Right lobe of liver (tissue), 6 donors: ENCODE results near the gene FGD5. TPM values are rescaled to one million over a fixed set of nuclear protein-coding genes. Genes with fewer than 3 reads are reported as not detected.
"Not testable (repeated sequence)": the region's sequence is repeated elsewhere in the genome, so short reads cannot be mapped to it uniquely, and the experiment has no call there.

Experiments
- ATAC-seq, 4 donors: fragments of 200-7000 bp; cut with Tn5 transposase; one replicate each; pipeline ENCODE4 v1.9.1; 2020; ENCODE audit warnings: mild to moderate bottlenecking in 4 of 4, moderate library complexity in 4 of 4
- DNase-seq, 3 donors: peaks; one replicate each; pipeline ENCODE4 v3.0.0-alpha.2; 2020
- H3K27ac ChIP-seq, 3 donors: fragments of 200-600 bp; one replicate each; pipeline ENCODE4 v1.8.0; 2022
- H3K27me3 ChIP-seq, 2 donors: fragments of 200-600 bp; one replicate each; pipeline ENCODE4 v1.8.0; 2022
- H3K36me3 ChIP-seq, 4 donors: fragments of 200-600 bp; sonication (generic) in 1 of 4; one replicate each; pipeline versions ENCODE4 v1.5.1 to v1.8.0; 2017 to 2022; ENCODE audit warnings: control low read depth in 1 of 4
- H3K4me1 ChIP-seq, 4 donors: fragments of 200-600 bp; sonication (generic) in 1 of 4; one replicate each; pipeline versions ENCODE4 v1.5.1 to v1.8.0; 2017 to 2022; ENCODE audit warnings: control low read depth in 1 of 4
- H3K4me3 ChIP-seq, 3 donors: fragments of 200-600 bp; one replicate each; pipeline ENCODE4 v1.8.0; 2022
- H3K9me3 ChIP-seq, 4 donors: fragments of 200-600 bp; sonication (generic) in 1 of 4; one replicate each; pipeline versions ENCODE4 v1.5.1 to v1.8.0; 2017 to 2022; ENCODE audit warnings: control low read depth in 1 of 4
- POLR2A ChIP-seq: fragments of 450-650 bp; IDR thresholded peaks from one replicate; pipeline ENCODE4 v1.6.1; 2017; ENCODE audit warnings: antibody characterized with exemption, mild to moderate bottlenecking
- WGBS: methylation state at CpG from one replicate; pipeline ENCODE4 v1.1.6; 2018; ENCODE audit warnings: low coverage, low lambda C conversion rate; ENCODE audit not compliant: insufficient coverage; ENCODE audit errors: missing lambda C conversion rate; 5-methylcytosine and 5-hydroxymethylcytosine counted together
- intact Hi-C, 2 donors: fragments of 100-400 bp; cut with DNase I; formaldehyde crosslinking; loops; one replicate each; pipeline versions ENCODE4 v1.11.2 to v1.14.1; 2022
- total RNA-seq, 6 experiments: library from RNA; depleted of rRNA in 2 of 6; stranded (reverse); fragments of >200 nt in 2 of 6; fragmentation: NEBNext Ultra II Directional in 3 of 6; extraction: Animal tissue kit (Norgen Biotek cat#: 25700) in 3 of 6; gene quantifications; one replicate each; pipeline versions ENCODE4 v1.1.0 to v1.2.4, GENCODE V29; 2016 to 2023
- TF ChIP-seq, protein P1 (sequence below), 4 donors: fragments of 200-600 bp in 3 of 4; fragments of 450-650 bp in 1 of 4; IDR thresholded peaks; one replicate each; pipeline versions ENCODE4 v1.5.1 to v1.8.0; 2016 to 2022; ENCODE audit warnings: antibody characterized with exemption in 4 of 4, mild to moderate bottlenecking in 2 of 4
- donor health status: DM: no; HTN: yes; CAD: no.
- donor health status: DM: no; HTN: no; CAD: no.
- donor health status: DM: no; HTN: no; CAD: no.
- donor health status: DM: no; HTN: yes; CAD: no.
- donor health status: DM: no; HTN: yes; CAD: no.

FGD5 gene
- total RNA-seq, 6 experiments from 2014 or later, result 3.4 to 8.9 (median 5.9) TPM

GRCh38 chr3:14805961-14806537 is 12.7 kb upstream of the FGD5 start:
- 52% methylated on average over 3 of the region's 4 CpGs for WGBS
- no peak for TF ChIP-seq POLR2A
- TF ChIP-seq, protein P1, sequence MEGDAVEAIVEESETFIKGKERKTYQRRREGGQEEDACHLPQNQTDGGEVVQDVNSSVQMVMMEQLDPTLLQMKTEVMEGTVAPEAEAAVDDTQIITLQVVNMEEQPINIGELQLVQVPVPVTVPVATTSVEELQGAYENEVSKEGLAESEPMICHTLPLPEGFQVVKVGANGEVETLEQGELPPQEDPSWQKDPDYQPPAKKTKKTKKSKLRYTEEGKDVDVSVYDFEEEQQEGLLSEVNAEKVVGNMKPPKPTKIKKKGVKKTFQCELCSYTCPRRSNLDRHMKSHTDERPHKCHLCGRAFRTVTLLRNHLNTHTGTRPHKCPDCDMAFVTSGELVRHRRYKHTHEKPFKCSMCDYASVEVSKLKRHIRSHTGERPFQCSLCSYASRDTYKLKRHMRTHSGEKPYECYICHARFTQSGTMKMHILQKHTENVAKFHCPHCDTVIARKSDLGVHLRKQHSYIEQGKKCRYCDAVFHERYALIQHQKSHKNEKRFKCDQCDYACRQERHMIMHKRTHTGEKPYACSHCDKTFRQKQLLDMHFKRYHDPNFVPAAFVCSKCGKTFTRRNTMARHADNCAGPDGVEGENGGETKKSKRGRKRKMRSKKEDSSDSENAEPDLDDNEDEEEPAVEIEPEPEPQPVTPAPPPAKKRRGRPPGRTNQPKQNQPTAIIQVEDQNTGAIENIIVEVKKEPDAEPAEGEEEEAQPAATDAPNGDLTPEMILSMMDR (IDR thresholded peaks at IDR 0.05), result no peak
- Histone ChIP-seq H3K36me3 (no peaks in the 10 kb centered on the region), H3K27me3 (peaks cover 0 to 4% of the 10 kb centered on the region in 2 donors), H3K27ac (no peak overlapping the region), H3K4me1 (peaks cover 0 to 36% (median 15%) of the 10 kb centered on the region in 4 donors), H3K4me3 (no peak overlapping the region), H3K9me3 (no peaks in the 10 kb centered on the region)
- intact Hi-C loops, result no loop called here
- no peak for DNase-seq
- ATAC-seq, result no peak

- H3K9me3 ChIP-seq, result no peaks in the 10 kb centered on the region
- ATAC-seq (no peak), DNase-seq (no peak)
- no peak overlapping the region for H3K4me3 ChIP-seq
- H3K27me3 ChIP-seq, result peaks cover 0 to 7% of the 10 kb centered on the region in 2 donors
- intact Hi-C loops, result no loop called here
- WGBS, result 88% methylated on average over 6 of the region's 8 CpGs
- no peaks in the 10 kb centered on the region for H3K36me3 ChIP-seq
- no peak for TF ChIP-seq POLR2A
- TF ChIP-seq, protein P1 (IDR thresholded peaks at IDR 0.05), result no peak
- no peak overlapping the region for H3K27ac ChIP-seq
- peaks cover 0 to 31% (median 12%) of the 10 kb centered on the region in 4 donors for H3K4me1 ChIP-seq
Observed at GRCh38 chr3:14806641-14807263, 12.0 kb upstream of the FGD5 start.

- H3K36me3 ChIP-seq, result no peaks in the 10 kb centered on the region
Observed at GRCh38 chr3:14808025-14808424, 10.7 kb upstream of the FGD5 start.

DNA sequence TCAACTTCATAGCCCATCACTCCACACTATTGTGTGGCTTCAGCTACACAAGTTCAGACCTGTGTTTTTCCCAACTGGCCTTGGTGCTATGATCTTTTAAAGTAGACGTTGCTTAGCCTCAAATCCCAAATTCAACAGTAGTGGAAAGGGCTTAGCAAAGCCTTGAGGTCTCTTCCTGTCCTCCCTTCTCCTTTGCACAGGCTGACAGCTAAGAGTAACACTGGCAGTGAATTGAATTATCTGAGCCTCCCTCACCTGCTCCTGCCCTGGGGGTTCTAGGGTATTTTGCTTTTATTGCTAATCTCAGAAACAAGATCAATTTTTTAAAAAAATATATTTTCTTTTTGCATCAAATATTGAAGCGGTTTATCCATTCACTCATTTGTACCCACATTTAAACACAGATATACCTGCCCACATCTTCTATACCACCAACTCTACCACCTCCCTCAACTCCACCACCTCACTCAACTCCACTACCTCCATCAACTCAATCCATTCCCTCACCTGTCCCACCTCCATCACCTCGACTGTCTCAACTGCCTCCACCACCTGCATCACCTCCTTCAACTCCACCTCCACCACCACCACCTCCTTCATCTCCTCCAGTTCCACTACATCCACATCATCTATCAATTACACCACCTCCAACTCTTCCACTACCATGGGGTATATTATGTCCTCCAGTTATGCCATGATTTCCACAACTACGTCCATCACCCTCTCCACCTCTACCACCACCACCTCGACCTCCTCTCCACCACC is 10.1 kb upstream of the FGD5 start:
- Histone ChIP-seq H3K9me3 (no peaks in the 10 kb centered on the region), H3K36me3 (no peaks in the 10 kb centered on the region), H3K4me1 (peaks cover 0 to 12% (median 3%) of the 10 kb centered on the region in 4 donors), H3K27me3 (peaks cover 0 to 7% of the 10 kb centered on the region in 2 donors), H3K27ac (no peak overlapping the region), H3K4me3 (no peak overlapping the region)
- intact Hi-C loops, result no loop called here
- WGBS, result 79% methylated on average over 4 of the region's 5 CpGs
- no peak for TF ChIP-seq POLR2A
- TF ChIP-seq, protein P1 (IDR thresholded peaks at IDR 0.05), result no peak
- ATAC-seq (no peak), DNase-seq (no peak)

More at GRCh38 chr3:14808025-14808424, 10.7 kb upstream of the FGD5 start:
- Histone ChIP-seq H3K27me3 (peaks cover 0 to 7% of the 10 kb centered on the region in 2 donors), H3K4me1 (peaks cover 0 to 19% (median 6%) of the 10 kb centered on the region in 4 donors), H3K9me3 (no peaks in the 10 kb centered on the region), H3K27ac (no peak overlapping the region), H3K4me3 (no peak overlapping the region)
- intact Hi-C loops, result no loop called here
- TF ChIP-seq, protein P1 (IDR thresholded peaks at IDR 0.05), result no peak
- TF ChIP-seq POLR2A, result no peak
- ATAC-seq, result no peak
- DNase-seq, result no peak

- DNase-seq, intact Hi-C loops, ATAC-seq, H3K36me3 ChIP-seq, H3K27me3 ChIP-seq, H3K4me1 ChIP-seq, H3K4me3 ChIP-seq, H3K9me3 ChIP-seq: not testable (repeated sequence)
- WGBS, result 60% methylated on average over 1 of the region's 9 CpGs
- peak overlapping the region in 2 of 3 donors; percentile 26 to 51 for H3K27ac ChIP-seq
Observed at GRCh38 chr3:14809611-14810010, 9.2 kb upstream of the FGD5 start.
